A673 (cell line): ENCODE results near the gene SGMS2.

Experiments
- CTCF ChIP-seq: fragments of 300-800, 200-600 bp; sonication (generic); conservative IDR thresholded peaks from 2 replicates; pipeline ENCODE4 v1.5.1; 2017; ENCODE audit warnings: low read depth, mild to moderate bottlenecking, antibody characterized with exemption, low read length, moderate library complexity, mixed read lengths
- EZH2 ChIP-seq: fragments of 200-600 bp; sonication (generic); IDR thresholded peaks from 2 replicates; pipeline ENCODE4 v1.6.1; 2017; ENCODE audit warnings: borderline replicate concordance, low read depth, mild to moderate bottlenecking, mixed read lengths, antibody characterized with exemption, low read length; ENCODE audit not compliant: poor library complexity, severe bottlenecking

GRCh38 chr4:107915220-107915619 lies 90.5 kb downstream of the SGMS2 start:
- TF ChIP-seq CTCF (no peak), EZH2 (no peak)
